IMR-90 (cell line): ENCODE results near the gene TXNDC15. TPM values are rescaled to one million over a fixed set of nuclear protein-coding genes. Genes with fewer than 3 reads are reported as not detected.

Experiments used
- ATAC-seq: fragments of 200-7000 bp; cut with Tn5 transposase; 2 replicates; pipeline ENCODE4 v1.9.1; 2020; ENCODE audit warnings: low read depth, mild to moderate bottlenecking, moderate library complexity
- BruUV-seq: library from RNA; stranded (reverse); fragments of 400-500 nt; replicated peaks from 2 replicates; lab custom pipeline; 2021; lab: Mats Ljungman, UMichigan
- CTCF ChIA-PET: fragments of 300-600 bp; formaldehyde crosslinking; extraction: SDS; loops from one replicate; lab custom pipeline; 2021; ENCODE audit warnings: antibody characterized with exemption; lab: Yijun Ruan, JAX
- POLR2A ChIA-PET: fragments of 300-600 bp; sonication (Branson Sonifier 250); formaldehyde crosslinking; loops from one replicate; lab custom pipeline; 2022; ENCODE audit warnings: antibody characterized with exemption; ENCODE audit not compliant: unreplicated experiment; lab: Charles Lee
- DNase-seq: peaks from one replicate; pipeline ENCODE4 v3.0.0; 2013
- H2AFZ ChIP-seq: replicated peaks from 2 replicates; pipeline ENCODE3; 2013; ENCODE audit warnings: low read length, mild to moderate bottlenecking; ENCODE audit not compliant: poor library complexity
- H2AK5ac ChIP-seq: 2 replicates; pipeline ENCODE4 v1.6.1; 2013; ENCODE audit warnings: low read depth, low read length, inconsistent platforms
- H2AK9ac ChIP-seq: replicated peaks from 2 replicates; pipeline ENCODE3; 2013; ENCODE audit warnings: mild to moderate bottlenecking, low read depth, low read length, moderate library complexity; ENCODE audit not compliant: poor library complexity
- H2BK120ac ChIP-seq: 2 replicates; pipeline ENCODE4 v1.6.1; 2013; ENCODE audit warnings: low read depth, low read length, inconsistent platforms
- H2BK15ac ChIP-seq: 3 replicates; pipeline ENCODE4 v1.6.1; 2013; ENCODE audit warnings: low read depth, low read length, inconsistent platforms
- H2BK20ac ChIP-seq: 2 replicates; pipeline ENCODE4 v1.6.1; 2013; ENCODE audit warnings: low read depth, mild to moderate bottlenecking, inconsistent platforms, low read length, moderate library complexity
- H2BK5ac ChIP-seq: 2 replicates; pipeline ENCODE4 v1.6.1; 2013; ENCODE audit warnings: mild to moderate bottlenecking, low read depth, low read length, inconsistent platforms; ENCODE audit not compliant: poor library complexity, severe bottlenecking
- H3K14ac ChIP-seq: replicated peaks from 2 replicates; pipeline ENCODE4 v1.6.1; 2013; ENCODE audit warnings: low read depth, low read length, inconsistent platforms
- H3K18ac ChIP-seq: 2 replicates; pipeline ENCODE4 v1.6.1; 2013; ENCODE audit warnings: low read depth, low read length, control low read depth
- H3K23ac ChIP-seq: 2 replicates; pipeline ENCODE4 v1.6.1; 2013; ENCODE audit warnings: low read depth, low read length, inconsistent platforms
- H3K27ac ChIP-seq: 2 replicates; pipeline ENCODE4 v1.5.1; 2013; ENCODE audit warnings: mild to moderate bottlenecking, control low read depth, low read length; ENCODE audit not compliant: insufficient read depth
- H3K27me3 ChIP-seq: 2 replicates; pipeline ENCODE4 v1.6.1; 2013; ENCODE audit warnings: low read length; ENCODE audit not compliant: control insufficient read depth, insufficient read depth
- H3K36me3 ChIP-seq: 2 replicates; pipeline ENCODE4 v1.6.1; 2013; ENCODE audit warnings: low read length, mixed read lengths; ENCODE audit not compliant: control insufficient read depth, insufficient read depth
- H3K4ac ChIP-seq: 2 replicates; pipeline ENCODE4 v1.6.1; 2013; ENCODE audit warnings: low read depth, low read length, inconsistent platforms
- H3K4me1 ChIP-seq: 2 replicates; pipeline ENCODE4 v1.6.1; 2013; ENCODE audit warnings: low read length, mixed read lengths; ENCODE audit not compliant: control insufficient read depth, insufficient read depth
- H3K4me2 ChIP-seq: 2 replicates; pipeline ENCODE4 v1.6.1; 2013; ENCODE audit warnings: low read depth, mild to moderate bottlenecking, control low read depth, low read length, moderate library complexity
- H3K4me3 ChIP-seq: 2 replicates; pipeline ENCODE4 v1.5.1; 2013; ENCODE audit warnings: low read depth, mild to moderate bottlenecking, control low read depth, low read length, moderate library complexity; ENCODE audit not compliant: insufficient read depth
- H3K56ac ChIP-seq: 2 replicates; pipeline ENCODE4 v1.6.1; 2013; ENCODE audit warnings: low read length, inconsistent platforms; ENCODE audit not compliant: insufficient read depth; ENCODE audit errors: extremely low read depth
- H3K79me1 ChIP-seq, 2 experiments: 2 replicates each; pipeline ENCODE4 v1.6.1; 2013; ENCODE audit warnings: low read length in 2 of 2, inconsistent platforms in 1 of 2, low read depth in 1 of 2
- H3K9ac ChIP-seq: 2 replicates; pipeline ENCODE4 v1.6.1; 2013; ENCODE audit warnings: low read depth, low read length, control low read depth
- H3K9me1 ChIP-seq: 2 replicates; pipeline ENCODE4 v1.6.1; 2013; ENCODE audit warnings: low read length, inconsistent platforms; ENCODE audit not compliant: insufficient read depth
- H3K9me3 ChIP-seq: 2 replicates; pipeline ENCODE4 v1.6.1; 2013; ENCODE audit warnings: low read length; ENCODE audit not compliant: control insufficient read depth, insufficient read depth
- H4K20me1 ChIP-seq: 2 replicates; pipeline ENCODE4 v1.6.1; 2013; ENCODE audit warnings: low read length, inconsistent platforms; ENCODE audit not compliant: insufficient read depth
- H4K5ac ChIP-seq: 2 replicates; pipeline ENCODE4 v1.6.1; 2013; ENCODE audit warnings: mild to moderate bottlenecking, low read depth, low read length, control low read depth
- H4K8ac ChIP-seq, 2 experiments: 2 replicates each; pipeline ENCODE4 v1.6.1; 2013; ENCODE audit warnings: low read depth in 2 of 2, low read length in 2 of 2, control low read depth in 1 of 2, inconsistent platforms in 1 of 2
- H4K91ac ChIP-seq: 2 replicates; pipeline ENCODE4 v1.6.1; 2013; ENCODE audit warnings: low read depth, low read length, inconsistent platforms; ENCODE audit not compliant: insufficient read depth
- CHD1 ChIP-seq: IDR thresholded peaks from 2 replicates; pipeline ENCODE4 v1.6.1; 2012; ENCODE audit warnings: low read depth, low read length, improper control_type of control experiment
- CTCF ChIP-seq: conservative IDR thresholded peaks from 2 replicates; pipeline ENCODE4 v1.5.1; 2012; ENCODE audit warnings: mild to moderate bottlenecking, low read depth, low read length, improper control_type of control experiment
- ELK1 ChIP-seq: fragments of 150-350 bp; IDR thresholded peaks from 2 replicates; pipeline ENCODE4 v1.6.1; 2016; ENCODE audit warnings: low read depth, mild to moderate bottlenecking, low read length, moderate library complexity, borderline replicate concordance
- FOS ChIP-seq: fragments of 150-350 bp; IDR thresholded peaks from 2 replicates; pipeline ENCODE4 v1.6.1; 2016; ENCODE audit warnings: low read depth, low read length
- MAZ ChIP-seq: IDR thresholded peaks from 2 replicates; pipeline ENCODE4 v1.6.1; 2012; ENCODE audit warnings: low read depth, mild to moderate bottlenecking, low read length, improper control_type of control experiment, moderate library complexity, borderline replicate concordance
- MXI1 ChIP-seq: IDR thresholded peaks from 2 replicates; pipeline ENCODE4 v1.6.1; 2012; ENCODE audit warnings: low read depth, mild to moderate bottlenecking, low read length, moderate library complexity, borderline replicate concordance
- NFE2L2 ChIP-seq: fragments of 150-350 bp; IDR thresholded peaks from 2 replicates; pipeline ENCODE4 v1.6.1; 2016; ENCODE audit warnings: low read depth, mild to moderate bottlenecking, low read length
- POLR2A ChIP-seq: IDR thresholded peaks from 2 replicates; pipeline ENCODE4 v1.6.1; 2012; ENCODE audit warnings: mild to moderate bottlenecking, low read depth, low read length
- WGBS, 2 experiments: methylation state at CpG; one replicate each; pipeline versions ENCODE4 v1.1.5 to v1.1.7; 2013; ENCODE audit warnings: missing lambda C conversion rate in 2 of 2; ENCODE audit not compliant: insufficient read length in 1 of 2; ENCODE audit errors: extremely low coverage in 2 of 2; 5-methylcytosine and 5-hydroxymethylcytosine counted together
- dilution Hi-C: fragments of 300-500 bp; cut with HindIII; formaldehyde crosslinking; loops from one replicate; pipeline ENCODE4 v1.14.3; 2018; ENCODE audit warnings: low sequenced_read_pairs; ENCODE audit not compliant: unreplicated experiment
- in situ Hi-C: fragments of 300-500 bp; cut with MboI; formaldehyde crosslinking; loops from 3 replicates; pipeline ENCODE4 v1.14.3; 2019; ENCODE audit warnings: low sequenced_read_pairs, inconsistent platforms, mixed read lengths
- intact Hi-C: fragments of 100-400 bp; cut with micrococcal nuclease; formaldehyde crosslinking; loops from 2 replicates; pipeline ENCODE4 v1.10.0; 2022
- polyA plus RNA-seq, 3 experiments: library from polyadenylated mRNA; depleted of rRNA; stranded (reverse); fragments of >200 nt; gene quantifications; 2 replicates each; pipeline ENCODE4 v1.2.3, GENCODE V29; 2012; ENCODE audit warnings: low replicate concordance in 1 of 3
- total RNA-seq: library from RNA; depleted of rRNA; stranded (reverse); fragments of >200 nt; gene quantifications from 2 replicates; pipeline ENCODE4 v1.2.3, GENCODE V29; 2012

TXNDC15 gene
- total and polyA plus RNA-seq, 2 of the 4 experiments (the other 2 are of a cell fraction): 87.0 to 125 TPM

DNA sequence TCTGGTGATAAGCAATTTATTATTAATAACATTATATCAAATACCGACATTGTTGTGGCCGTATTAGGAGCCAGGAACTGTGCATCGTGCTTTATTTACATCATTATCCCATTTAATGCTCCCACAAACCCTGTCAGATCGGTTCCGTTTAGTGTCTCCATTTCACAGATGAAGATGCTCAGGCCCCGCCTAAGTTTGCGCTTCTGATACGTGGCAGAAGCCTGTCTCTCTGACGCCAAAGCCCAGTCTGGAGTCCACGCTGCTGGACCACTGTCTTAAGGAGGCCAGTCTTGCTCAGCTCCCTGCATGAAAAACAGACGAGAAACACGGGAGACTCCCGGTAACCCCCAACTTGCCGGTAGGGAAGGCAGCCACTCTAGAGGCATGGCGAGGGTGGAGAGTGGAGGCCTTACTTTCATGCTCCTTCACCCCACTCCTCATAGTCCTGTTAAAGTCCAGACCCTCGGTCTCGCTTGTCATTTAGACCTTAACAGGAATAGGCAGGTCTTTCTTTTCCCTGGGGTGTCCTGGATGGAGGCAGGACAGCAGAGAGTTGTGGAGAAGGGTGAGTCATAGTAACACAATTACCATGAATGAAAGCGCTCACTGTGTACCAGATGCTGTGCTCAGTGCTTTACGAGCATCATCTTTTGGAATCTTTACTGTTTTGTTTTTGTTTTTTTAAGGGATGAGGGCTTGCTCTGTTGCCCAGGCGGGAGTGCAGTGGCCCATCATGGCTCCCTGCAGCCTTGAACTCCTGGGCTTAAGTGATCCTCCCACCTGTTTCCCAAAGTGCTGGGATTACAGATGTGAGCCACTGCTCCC lies 872 bp downstream of the TXNDC15 start:
- peak; percentile 70 for ATAC-seq
- H3K79me1 ChIP-seq: peaks cover 24 to 53% of the 10 kb centered on the region in 2 experiments
- peak overlapping the region; percentile 99 for H3K27ac ChIP-seq
- peak overlapping the region; percentile 10 for H3K18ac ChIP-seq
- no peaks in the 10 kb centered on the region for H3K9me3 ChIP-seq
- no TSS peak for BruUV-seq
- peak overlapping the region; percentile 89 for H3K4ac ChIP-seq
- peak overlapping the region; percentile 98 for H3K4me2 ChIP-seq
- 3% methylated on average over 9 of the region's 20 CpGs; no CpG with 5 or more reads in 1 of the 2 experiments for WGBS, 2 experiments
- peak overlapping the region; percentile 71 for H3K14ac ChIP-seq
- peak overlapping the region; percentile 89 for H2AK5ac ChIP-seq
- peak; percentile 88 for DNase-seq
- no peaks in the 10 kb centered on the region for H3K27me3 ChIP-seq
- H2BK15ac ChIP-seq: peak overlapping the region; percentile 8; the same call in 1 of the 3 replicates
- H3K4me3 ChIP-seq: peak overlapping the region; percentile 81
- peak overlapping the region; percentile 86 for H2BK120ac ChIP-seq
- peak overlapping the region; percentile 97 for H3K9ac ChIP-seq
- peak overlapping the region; percentile 93 for H4K91ac ChIP-seq
- H3K23ac ChIP-seq: peak overlapping the region; percentile 69
- peaks cover 5% of the 10 kb centered on the region; the same call in 1 of the 2 replicates for H3K4me1 ChIP-seq
- H3K56ac ChIP-seq: peak overlapping the region; percentile 85
- CTCF ChIA-PET: no interaction called here
- peaks cover 12% of the 10 kb centered on the region; the same call in 1 of the 2 replicates for H4K20me1 ChIP-seq
- intact Hi-C loops (loop anchor here (2.0 kb wide), 1 partner anchor 30 kb away; the partner anchor contains the start of gene PCBD2), dilution Hi-C loops (no loop called here), in situ Hi-C loops (no loop called here)
- H3K36me3 ChIP-seq: peaks cover 3% of the 10 kb centered on the region
- peak overlapping the region; percentile 99 to 100 for H4K8ac ChIP-seq
- H3K9me1 ChIP-seq: peaks cover 12% of the 10 kb centered on the region; the same call in 1 of the 2 replicates
- H4K5ac ChIP-seq: peak overlapping the region; percentile 86
- H2BK20ac ChIP-seq: peak overlapping the region; percentile 16
- POLR2A ChIA-PET: interaction anchor here (1.3 kb wide), 1 partner anchor 10 kb away, joined by 5 read pairs; no protein-coding TSS in a partner anchor
- peak overlapping the region; percentile 98 for H2BK5ac ChIP-seq
- peak overlapping the region; percentile 99 for H2AFZ ChIP-seq
- peak overlapping the region; percentile 83 for H2AK9ac ChIP-seq
- TF ChIP-seq CHD1: 0 out of 2 replicates have a peak, but pooled peaks have one; percentile 65
- peak; percentile 33; the same call in 1 of the 2 replicates for TF ChIP-seq MAZ
- no peak for TF ChIP-seq CTCF
- no peak for TF ChIP-seq ELK1
- TF ChIP-seq FOS: peak; percentile 75
- TF ChIP-seq POLR2A: peak; percentile 58
- TF ChIP-seq NFE2L2: no peak
- peak; percentile 56; the same call in 1 of the 2 replicates for TF ChIP-seq MXI1
